Neural cell (in vitro differentiated cells): ENCODE data around the gene LIF.

Experiments
- EP300 ChIP-seq: fragments of 450-650 bp; conservative IDR thresholded peaks from 2 replicates; pipeline ENCODE4 v1.6.1; 2014; ENCODE audit warnings: antibody characterized with exemption, mild to moderate bottlenecking, moderate library complexity; ENCODE audit not compliant: poor library complexity, severe bottlenecking
- MXI1 ChIP-seq: fragments of 450-650 bp; conservative IDR thresholded peaks from 2 replicates; pipeline ENCODE4 v1.6.1; 2014; ENCODE audit warnings: antibody characterized with exemption, mild to moderate bottlenecking; ENCODE audit not compliant: poor library complexity, severe bottlenecking
- POLR2AphosphoS5 ChIP-seq: IDR thresholded peaks from 2 replicates; pipeline ENCODE4 v1.6.1; 2012
- RAD21 ChIP-seq: fragments of 450-650 bp; conservative IDR thresholded peaks from 2 replicates; pipeline ENCODE4 v1.6.1; 2014; ENCODE audit warnings: antibody characterized with exemption, mild to moderate bottlenecking, moderate library complexity
- TAF1 ChIP-seq: IDR thresholded peaks from 2 replicates; pipeline ENCODE4 v1.6.1; 2012; ENCODE audit warnings: low read depth
- TF ChIP-seq, protein P1 (sequence below): fragments of 450-650 bp; IDR thresholded peaks from 2 replicates; pipeline ENCODE4 v1.5.1; 2014; ENCODE audit warnings: antibody characterized with exemption, mild to moderate bottlenecking, moderate library complexity; ENCODE audit not compliant: poor library complexity, severe bottlenecking
- TF ChIP-seq, protein P2 (sequence below): IDR thresholded peaks from 2 replicates; pipeline ENCODE4 v1.6.1; 2012; ENCODE audit warnings: borderline replicate concordance

DNA sequence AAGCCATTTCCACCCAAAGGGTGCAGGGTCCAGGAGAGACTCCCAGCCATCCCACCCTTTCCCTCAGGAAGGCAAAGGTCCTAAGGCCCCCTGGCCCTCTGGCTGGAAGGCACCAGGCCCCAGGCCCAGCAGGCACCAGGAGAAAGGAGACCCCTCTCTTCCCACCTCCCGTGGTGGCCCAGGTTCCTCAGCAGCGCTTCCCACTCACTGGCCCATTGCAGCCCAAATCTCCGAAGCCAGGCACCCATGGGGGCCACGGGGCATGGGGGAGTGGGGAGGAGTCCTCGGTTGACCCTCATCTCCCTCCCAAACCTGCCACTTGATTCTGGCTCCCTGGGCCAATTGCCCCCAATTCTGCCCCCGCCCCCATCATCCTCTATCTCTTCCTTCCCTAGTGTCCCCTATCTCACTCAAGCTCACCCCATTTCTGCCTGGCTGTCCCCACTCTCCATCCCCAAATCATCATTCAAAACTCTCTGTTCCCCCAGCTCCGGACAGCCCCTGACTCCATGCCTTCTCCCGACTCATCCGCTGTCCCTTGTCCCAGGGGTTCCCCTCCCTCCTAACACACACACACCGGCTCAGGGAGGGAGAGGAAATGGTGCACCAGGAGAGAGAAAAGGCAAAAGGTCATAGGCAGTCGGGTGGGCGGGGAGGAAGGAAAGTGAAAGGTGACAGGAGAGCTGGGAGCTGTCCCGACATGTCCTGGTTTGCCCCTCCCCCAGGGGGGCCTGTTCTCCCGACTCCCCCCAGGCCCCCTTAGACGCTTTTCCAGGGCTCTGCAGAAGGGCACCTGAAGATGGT is 1.2 kb downstream of the LIF start:
- TF ChIP-seq, protein P1, sequence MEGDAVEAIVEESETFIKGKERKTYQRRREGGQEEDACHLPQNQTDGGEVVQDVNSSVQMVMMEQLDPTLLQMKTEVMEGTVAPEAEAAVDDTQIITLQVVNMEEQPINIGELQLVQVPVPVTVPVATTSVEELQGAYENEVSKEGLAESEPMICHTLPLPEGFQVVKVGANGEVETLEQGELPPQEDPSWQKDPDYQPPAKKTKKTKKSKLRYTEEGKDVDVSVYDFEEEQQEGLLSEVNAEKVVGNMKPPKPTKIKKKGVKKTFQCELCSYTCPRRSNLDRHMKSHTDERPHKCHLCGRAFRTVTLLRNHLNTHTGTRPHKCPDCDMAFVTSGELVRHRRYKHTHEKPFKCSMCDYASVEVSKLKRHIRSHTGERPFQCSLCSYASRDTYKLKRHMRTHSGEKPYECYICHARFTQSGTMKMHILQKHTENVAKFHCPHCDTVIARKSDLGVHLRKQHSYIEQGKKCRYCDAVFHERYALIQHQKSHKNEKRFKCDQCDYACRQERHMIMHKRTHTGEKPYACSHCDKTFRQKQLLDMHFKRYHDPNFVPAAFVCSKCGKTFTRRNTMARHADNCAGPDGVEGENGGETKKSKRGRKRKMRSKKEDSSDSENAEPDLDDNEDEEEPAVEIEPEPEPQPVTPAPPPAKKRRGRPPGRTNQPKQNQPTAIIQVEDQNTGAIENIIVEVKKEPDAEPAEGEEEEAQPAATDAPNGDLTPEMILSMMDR, result no peak
- no peak for TF ChIP-seq POLR2AphosphoS5
- TF ChIP-seq MXI1, result no peak
- TF ChIP-seq, protein P2, sequence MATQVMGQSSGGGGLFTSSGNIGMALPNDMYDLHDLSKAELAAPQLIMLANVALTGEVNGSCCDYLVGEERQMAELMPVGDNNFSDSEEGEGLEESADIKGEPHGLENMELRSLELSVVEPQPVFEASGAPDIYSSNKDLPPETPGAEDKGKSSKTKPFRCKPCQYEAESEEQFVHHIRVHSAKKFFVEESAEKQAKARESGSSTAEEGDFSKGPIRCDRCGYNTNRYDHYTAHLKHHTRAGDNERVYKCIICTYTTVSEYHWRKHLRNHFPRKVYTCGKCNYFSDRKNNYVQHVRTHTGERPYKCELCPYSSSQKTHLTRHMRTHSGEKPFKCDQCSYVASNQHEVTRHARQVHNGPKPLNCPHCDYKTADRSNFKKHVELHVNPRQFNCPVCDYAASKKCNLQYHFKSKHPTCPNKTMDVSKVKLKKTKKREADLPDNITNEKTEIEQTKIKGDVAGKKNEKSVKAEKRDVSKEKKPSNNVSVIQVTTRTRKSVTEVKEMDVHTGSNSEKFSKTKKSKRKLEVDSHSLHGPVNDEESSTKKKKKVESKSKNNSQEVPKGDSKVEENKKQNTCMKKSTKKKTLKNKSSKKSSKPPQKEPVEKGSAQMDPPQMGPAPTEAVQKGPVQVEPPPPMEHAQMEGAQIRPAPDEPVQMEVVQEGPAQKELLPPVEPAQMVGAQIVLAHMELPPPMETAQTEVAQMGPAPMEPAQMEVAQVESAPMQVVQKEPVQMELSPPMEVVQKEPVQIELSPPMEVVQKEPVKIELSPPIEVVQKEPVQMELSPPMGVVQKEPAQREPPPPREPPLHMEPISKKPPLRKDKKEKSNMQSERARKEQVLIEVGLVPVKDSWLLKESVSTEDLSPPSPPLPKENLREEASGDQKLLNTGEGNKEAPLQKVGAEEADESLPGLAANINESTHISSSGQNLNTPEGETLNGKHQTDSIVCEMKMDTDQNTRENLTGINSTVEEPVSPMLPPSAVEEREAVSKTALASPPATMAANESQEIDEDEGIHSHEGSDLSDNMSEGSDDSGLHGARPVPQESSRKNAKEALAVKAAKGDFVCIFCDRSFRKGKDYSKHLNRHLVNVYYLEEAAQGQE, result no peak
- no peak for TF ChIP-seq RAD21
- no peak for TF ChIP-seq TAF1
- TF ChIP-seq EP300, result no peak
